HG02763 (cell line): Measurements from ENCODE around the gene PBLD.

ENCODE experiments used
- ATAC-seq: cut with Tn5 transposase; IDR thresholded peaks from one replicate; pipeline ENCODE4 v1.9.1; 2021; ENCODE audit warnings: mild to moderate bottlenecking, moderate library complexity; ENCODE audit not compliant: unreplicated experiment

The PBLD gene

DNA sequence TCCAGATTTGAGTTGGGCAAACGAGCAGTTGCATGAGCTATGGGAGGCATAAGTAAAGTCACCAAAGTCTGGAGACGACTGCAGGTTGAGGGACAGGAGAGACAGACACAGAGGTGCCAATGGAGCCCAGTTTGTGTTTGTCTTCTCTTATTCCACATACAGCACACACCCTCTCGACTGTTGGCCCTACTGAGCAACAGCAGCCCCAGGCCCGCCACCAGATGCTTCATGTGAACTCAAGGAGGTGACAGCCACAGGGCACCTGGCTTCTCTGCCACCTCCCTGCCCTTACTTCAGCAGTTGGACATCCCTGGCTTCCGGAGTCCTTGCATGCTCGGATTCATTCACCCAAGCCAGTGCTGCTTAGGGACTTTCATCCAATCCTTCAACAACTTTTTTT, 94.4 kb downstream of the PBLD start:
- no peak for ATAC-seq

DNA sequence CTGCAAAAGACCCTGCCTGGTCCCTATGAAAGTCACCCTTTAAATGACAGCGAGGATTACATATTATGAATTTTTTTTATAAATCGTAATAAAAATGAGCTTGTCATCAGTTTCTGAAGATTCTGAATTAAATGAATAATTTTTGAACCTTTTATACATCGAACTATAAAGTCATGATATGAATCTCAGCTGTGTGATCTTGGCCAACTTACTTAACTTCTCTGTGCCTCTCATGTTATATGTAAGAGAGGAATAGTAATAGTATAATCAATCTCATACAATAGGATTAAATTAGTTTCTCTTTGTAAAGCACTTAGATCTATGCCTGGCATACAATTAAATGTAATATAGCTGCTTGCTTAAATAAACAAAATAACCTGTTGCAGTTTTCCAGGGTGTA, 95.6 kb downstream of the PBLD start:
- ATAC-seq = no peak

DNA sequence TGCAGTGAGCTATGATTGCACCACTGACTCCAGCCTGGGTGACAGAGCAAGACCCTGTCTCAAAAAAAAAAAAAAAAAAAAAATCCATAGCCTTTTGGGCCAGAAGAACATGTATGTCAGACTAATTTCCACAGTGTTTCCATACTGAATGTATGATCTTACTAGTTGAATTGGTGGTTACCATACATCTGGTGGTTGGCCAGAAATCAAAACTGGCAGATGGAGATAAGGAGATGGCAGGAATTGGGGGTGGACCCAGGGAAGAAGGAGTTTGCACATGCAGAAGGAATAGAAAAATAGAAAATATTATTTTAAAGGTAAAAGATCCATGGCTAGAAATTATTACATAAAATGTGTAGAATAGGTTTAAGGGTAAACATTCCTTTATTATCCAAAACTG, 97.1 kb downstream of the PBLD start:
- ATAC-seq = no peak

DNA sequence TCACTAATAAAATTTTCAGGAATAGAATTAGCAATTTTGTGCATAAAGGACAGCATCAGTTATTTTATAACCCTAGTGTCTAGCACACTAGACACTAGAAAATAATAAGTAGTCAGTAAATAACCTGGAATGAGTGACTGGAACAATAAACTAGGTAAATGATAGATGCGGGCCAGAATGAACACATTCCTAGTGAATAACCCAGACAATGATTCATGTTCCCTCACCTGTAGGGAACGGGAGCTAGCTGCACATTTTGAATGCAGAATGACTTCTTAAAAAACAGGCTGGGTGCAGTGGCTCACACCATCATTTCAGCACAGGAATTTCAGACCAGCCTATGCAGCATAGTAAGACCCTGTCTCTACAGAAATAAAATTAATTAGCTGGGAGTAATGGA, 97.6 kb downstream of the PBLD start:
- ATAC-seq = no peak

DNA sequence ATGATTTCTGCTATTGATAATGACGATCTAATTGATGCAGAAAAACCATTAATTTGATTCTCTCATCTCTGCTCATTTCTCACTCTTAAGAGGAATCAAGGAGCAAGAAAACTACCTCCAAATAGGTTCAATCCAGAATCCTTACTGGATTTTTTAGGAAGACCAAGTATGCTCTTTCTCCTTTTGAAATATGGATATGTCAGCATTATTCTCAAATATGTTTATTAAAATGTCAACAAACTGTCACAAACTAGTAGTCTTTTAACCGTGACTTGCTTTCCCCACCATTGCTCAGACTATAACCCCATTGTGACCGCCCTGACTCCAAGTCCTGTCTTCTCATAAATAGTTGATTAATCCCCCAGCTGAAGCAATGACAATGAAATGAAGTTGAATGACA, 99.7 kb downstream of the PBLD start:
- ATAC-seq = no peak
